B cell (primary cell): ENCODE measurements around the gene EXOC3. TPM values are rescaled to one million over a fixed set of nuclear protein-coding genes. Genes with fewer than 3 reads are reported as not detected.

Experiments
- ATAC-seq: fragments of 200-7000 bp; cut with Tn5 transposase; one replicate; pipeline ENCODE4 v1.10.0; 2021; ENCODE audit warnings: low read depth, mild to moderate bottlenecking, moderate number of reproducible peaks, moderate library complexity
- CTCF ChIA-PET: fragments of 350-600 bp; sonication (Branson Sonifier 250); formaldehyde crosslinking; loops from one replicate; lab custom pipeline; 2021; ENCODE audit warnings: antibody characterized with exemption, inconsistent platforms; lab: Charles Lee
- POLR2A ChIA-PET: fragments of 350-600 bp; sonication (Branson Sonifier 250); formaldehyde crosslinking; loops from one replicate; lab custom pipeline; 2021; ENCODE audit warnings: antibody characterized with exemption; lab: Charles Lee
- DNase-seq: peaks from one replicate; pipeline ENCODE4 v3.0.0; 2013
- H2AFZ ChIP-seq: 2 replicates; pipeline ENCODE4 v1.6.1; 2012; ENCODE audit warnings: mild to moderate bottlenecking, low read depth, low read length; ENCODE audit not compliant: insufficient read depth, poor library complexity, severe bottlenecking
- H3K27ac ChIP-seq, 2 donors: 1 replicate in 1 of 2; 2 replicates in 1 of 2; pipeline ENCODE4 v1.5.1; 2012 to 2013; ENCODE audit warnings: low read length in 2 of 2, mild to moderate bottlenecking in 2 of 2, moderate library complexity in 1 of 2
- H3K27me3 ChIP-seq, 4 experiments: fragments of 200-600 bp in 1 of 4; sonication (generic) in 1 of 4; replicated peaks in 1 of 4; 1 replicate in 2 of 4; 2 replicates in 2 of 4; pipeline versions ENCODE4 v1.6.1 to v1.7.0; 2013 to 2016; ENCODE audit warnings: low read length in 3 of 4, mild to moderate bottlenecking in 2 of 4, mixed read lengths in 1 of 4, moderate library complexity in 1 of 4; ENCODE audit not compliant: insufficient read depth in 4 of 4, control insufficient read depth in 3 of 4; ENCODE audit errors: control extremely low read depth in 1 of 4
- H3K36me3 ChIP-seq, 2 experiments: replicated peaks in 1 of 2; 1 replicate in 1 of 2; 2 replicates in 1 of 2; pipeline versions ENCODE4 v1.6.1 to v1.7.1; 2013; ENCODE audit warnings: low read length in 1 of 2; ENCODE audit not compliant: insufficient read depth in 2 of 2, control insufficient read depth in 1 of 2; ENCODE audit errors: control extremely low read depth in 1 of 2, extremely low read depth in 1 of 2
- H3K4me1 ChIP-seq, 2 donors: fragments of 200-600 bp in 1 of 2; sonication (generic) in 1 of 2; 1 replicate in 1 of 2; 2 replicates in 1 of 2; pipeline versions ENCODE4 v1.5.1 to v1.6.1; 2013 to 2017; ENCODE audit warnings: low read length in 2 of 2; ENCODE audit not compliant: control insufficient read depth in 2 of 2, insufficient read depth in 2 of 2
- H3K4me2 ChIP-seq: replicated peaks from 2 replicates; pipeline ENCODE3; 2012; ENCODE audit warnings: mild to moderate bottlenecking, low read depth, low read length; ENCODE audit not compliant: poor library complexity, severe bottlenecking
- H3K4me3 ChIP-seq, 5 experiments: fragments of 200-600 bp in 1 of 5; sonication (generic) in 1 of 5; 1 replicate in 3 of 5; 2 replicates in 2 of 5; pipeline versions ENCODE4 v1.5.1 to v1.7.0; 2011 to 2016; ENCODE audit warnings: low read length in 4 of 5, mild to moderate bottlenecking in 4 of 5, low read depth in 2 of 5, control low read depth in 1 of 5, moderate library complexity in 1 of 5; ENCODE audit not compliant: insufficient read depth in 1 of 5; ENCODE audit errors: control extremely low read depth in 1 of 5, extremely low read depth in 1 of 5
- H3K79me2 ChIP-seq: fragments of 200-600 bp; sonication (generic); one replicate; pipeline ENCODE4 v1.6.0; 2016; ENCODE audit warnings: low read length; ENCODE audit not compliant: control insufficient read depth, insufficient read depth
- H3K9ac ChIP-seq: fragments of 200-600 bp; sonication (generic); 2 replicates; pipeline ENCODE4 v1.6.1; 2017; ENCODE audit warnings: mild to moderate bottlenecking, low read length, moderate library complexity
- H3K9me3 ChIP-seq, 3 donors: one replicate each; pipeline versions ENCODE4 v1.6.1 to v1.7.1; 2013; ENCODE audit warnings: low read length in 2 of 3; ENCODE audit not compliant: control insufficient read depth in 2 of 3, insufficient read depth in 1 of 3; ENCODE audit errors: control extremely low read depth in 1 of 3
- H4K20me1 ChIP-seq: 2 replicates; pipeline ENCODE4 v1.6.0; 2012; ENCODE audit warnings: mild to moderate bottlenecking, low read length; ENCODE audit not compliant: insufficient read depth, control insufficient read depth, poor library complexity, severe bottlenecking
- H3K27ac Mint-ChIP-seq: one replicate; pipeline ENCODE4 v1.8.0; 2021; ENCODE audit warnings: mixed read lengths
- H3K27me3 Mint-ChIP-seq: one replicate; pipeline ENCODE4 v1.8.0; 2021; ENCODE audit warnings: mixed read lengths
- H3K4me1 Mint-ChIP-seq: one replicate; pipeline ENCODE4 v1.8.0; 2021; ENCODE audit warnings: mixed read lengths
- H3K4me3 Mint-ChIP-seq: one replicate; pipeline ENCODE4 v1.8.0; 2021; ENCODE audit warnings: mixed read lengths
- H3K9me3 Mint-ChIP-seq: one replicate; pipeline ENCODE4 v1.8.0; 2022; ENCODE audit warnings: mixed read lengths; ENCODE audit not compliant: insufficient read depth
- CTCF ChIP-seq: fragments of 200-600 bp; IDR thresholded peaks from one replicate; pipeline ENCODE4 v1.8.0; 2022; ENCODE audit warnings: antibody characterized with exemption, mild to moderate bottlenecking
- EZH2 ChIP-seq: IDR thresholded peaks from 2 replicates; pipeline ENCODE4 v1.6.1; 2012; ENCODE audit warnings: borderline replicate concordance, low read depth, mild to moderate bottlenecking, moderate library complexity, low read length; ENCODE audit not compliant: insufficient read depth, poor library complexity, severe bottlenecking
- WGBS: methylation state at CpG from one replicate; pipeline ENCODE4 v1.1.5; 2013; ENCODE audit warnings: missing lambda C conversion rate; ENCODE audit not compliant: insufficient coverage; 5-methylcytosine and 5-hydroxymethylcytosine counted together
- intact Hi-C: fragments of 100-400 bp; cut with micrococcal nuclease; formaldehyde crosslinking; loops from one replicate; pipeline ENCODE4 v1.10.0; 2022
- polyA plus RNA-seq: library from polyadenylated mRNA; depleted of rRNA; stranded (reverse); fragments of >200 nt; gene quantifications from 2 replicates; pipeline ENCODE4 v1.2.3, GENCODE V29; 2012
- total RNA-seq, 2 donors: library from RNA; stranded (reverse); fragments of 120-200 nt in 1 of 2; gene quantifications; 1 replicate in 1 of 2; 2 replicates in 1 of 2; pipeline versions ENCODE4 v1.2.3 to v1.2.4, GENCODE V29; 2013 to 2022

EXOC3 gene
- total and polyA plus RNA-seq, 2 donors (not counting 1 experiment from before 2014, with no cell fraction given): 44.0 to 97.1 TPM

GRCh38 chr5:476814-477175, 33.8 kb downstream of the EXOC3 start:
- Histone ChIP-seq H3K79me2 (peaks cover 4% of the 10 kb centered on the region), H3K9ac (no peak overlapping the region), H3K4me1 (peaks cover 17 to 22% of the 10 kb centered on the region in 2 donors), H4K20me1 (peaks cover 14% of the 10 kb centered on the region), H3K27me3 (peaks cover 0 to 67% (median 9%) of the 10 kb centered on the region in 4 experiments), H3K9me3 (peaks cover 0 to 6% (median 0%) of the 10 kb centered on the region in 3 donors), H3K4me3 (no peak overlapping the region), H3K4me2 (no peak overlapping the region), H3K27ac (no peak overlapping the region), H3K36me3 (no peaks in the 10 kb centered on the region), H2AFZ (no peak overlapping the region)
- Mint-ChIP-seq H3K9me3 (no peaks in the 10 kb centered on the region), H3K4me1 (peaks cover 13% of the 10 kb centered on the region), H3K27ac (no peak overlapping the region), H3K4me3 (no peak overlapping the region), H3K27me3 (peaks cover 33% of the 10 kb centered on the region)
- ChIA-PET POLR2A (no interaction called here), CTCF (no interaction called here)
- TF ChIP-seq CTCF (no peak), EZH2 (no peak)
- intact Hi-C loops: no loop called here
- ATAC-seq (no peak), DNase-seq (no peak)
- 80% methylated on average over 3 of the region's 9 CpGs for WGBS

- Mint-ChIP-seq H3K4me1 (peaks cover 11% of the 10 kb centered on the region), H3K27me3 (peaks cover 33% of the 10 kb centered on the region), H3K9me3 (no peaks in the 10 kb centered on the region), H3K4me3 (no peak overlapping the region), H3K27ac (no peak overlapping the region)
- Histone ChIP-seq H3K36me3 (no peaks in the 10 kb centered on the region), H3K4me3 (no peak overlapping the region), H2AFZ (no peak overlapping the region), H3K9ac (no peak overlapping the region), H4K20me1 (peaks cover 10% of the 10 kb centered on the region), H3K79me2 (peaks cover 4% of the 10 kb centered on the region), H3K9me3 (peaks cover 0 to 6% (median 0%) of the 10 kb centered on the region in 3 donors), H3K4me1 (peaks cover 12 to 17% of the 10 kb centered on the region in 2 donors), H3K27me3 (peaks cover 0 to 71% (median 9%) of the 10 kb centered on the region in 4 experiments), H3K4me2 (no peak overlapping the region), H3K27ac (no peak overlapping the region)
- ChIA-PET POLR2A (no interaction called here), CTCF (no interaction called here)
- ATAC-seq (no peak), DNase-seq (no peak)
- no peak for TF ChIP-seq EZH2
- TF ChIP-seq CTCF: no peak
- WGBS: 84% methylated on average over 19 of the region's 19 CpGs
- intact Hi-C loops: no loop called here
Observed at GRCh38 chr5:477247-477646, 34.3 kb downstream of the EXOC3 start.
